ENCODE measurements around the gene NSUN6.

GRCh38 chr10:18514537-18514936 lies 136.8 kb downstream of the NSUN6 start:
- TF ChIP-seq SP1 (IDR thresholded peaks at IDR 0.05) (no peak), ZNF384 (IDR thresholded peaks at IDR 0.05) (no peak), CTBP1 (IDR thresholded peaks at IDR 0.05; ENCODE audit: borderline replicate concordance) (no peak), TARDBP (IDR thresholded peaks at IDR 0.05) (no peak), BHLHE40 (IDR thresholded peaks at IDR 0.05; ENCODE audit: borderline replicate concordance) (no peak)
